Kidney tubule cell (primary cell): ENCODE results near the gene LAMA5.

Experiments used
- DNase-seq: peaks from one replicate; pipeline ENCODE4 v3.0.0-alpha.2; 2018; ENCODE audit warnings: low spot score

Gene LAMA5

GRCh38 chr20:62289131-62289530 lies 78.0 kb downstream of the LAMA5 start:
- DNase-seq = no peak

GRCh38 chr20:62288535-62289105 lies 78.5 kb downstream of the LAMA5 start:
- no peak for DNase-seq

GRCh38 chr20:62287759-62288534 lies 79.2 kb downstream of the LAMA5 start:
- no peak for DNase-seq

GRCh38 chr20:62287129-62287528 lies 80.0 kb downstream of the LAMA5 start:
- DNase-seq = no peak

- DNase-seq = no peak
Measured at GRCh38 chr20:62286493-62287064, 80.5 kb downstream of the LAMA5 start.

GRCh38 chr20:62285722-62286121 lies 81.4 kb downstream of the LAMA5 start:
- DNase-seq = no peak

- DNase-seq = no peak
Measured at GRCh38 chr20:62285151-62285550, 82.0 kb downstream of the LAMA5 start.

- no peak for DNase-seq
Measured at GRCh38 chr20:62284448-62284847, 82.7 kb downstream of the LAMA5 start.

GRCh38 chr20:62282877-62283503 lies 84.1 kb downstream of the LAMA5 start:
- DNase-seq = no peak

GRCh38 chr20:62282103-62282502 lies 85.0 kb downstream of the LAMA5 start:
- DNase-seq = no peak

- DNase-seq = no peak
Measured at GRCh38 chr20:62281161-62281933, 85.8 kb downstream of the LAMA5 start.

GRCh38 chr20:62280303-62280702 lies 86.8 kb downstream of the LAMA5 start:
- no peak for DNase-seq

- no peak for DNase-seq
Measured at GRCh38 chr20:62277253-62277652, 89.9 kb downstream of the LAMA5 start.

GRCh38 chr20:62276439-62276838 lies 90.7 kb downstream of the LAMA5 start:
- no peak for DNase-seq

- DNase-seq = no peak
Measured at GRCh38 chr20:62275219-62275618, 91.9 kb downstream of the LAMA5 start.

- no peak for DNase-seq
Measured at GRCh38 chr20:62274332-62274950, 92.7 kb downstream of the LAMA5 start.

GRCh38 chr20:62273416-62273815 lies 93.7 kb downstream of the LAMA5 start:
- no peak for DNase-seq

- no peak for DNase-seq
Measured at GRCh38 chr20:62272200-62272599, 94.9 kb downstream of the LAMA5 start.

- no peak for DNase-seq
Measured at GRCh38 chr20:62269871-62270270, 97.2 kb downstream of the LAMA5 start.

GRCh38 chr20:62269378-62269777 lies 97.7 kb downstream of the LAMA5 start:
- DNase-seq = no peak

- DNase-seq = no peak
Measured at GRCh38 chr20:62268228-62268900, 98.7 kb downstream of the LAMA5 start.
